ENCODE data around the gene NRF1. TPM values are rescaled to one million over a fixed set of nuclear protein-coding genes. Genes with fewer than 3 reads are reported as not detected.

Gene NRF1
- total and polyA plus RNA-seq, 10 of the 15 experiments (the other 5 are each of a cell fraction or from before 2014, with no cell fraction given), result 3.5 to 23.1 (median 13.5) TPM

- TF ChIP-seq, protein P1, sequence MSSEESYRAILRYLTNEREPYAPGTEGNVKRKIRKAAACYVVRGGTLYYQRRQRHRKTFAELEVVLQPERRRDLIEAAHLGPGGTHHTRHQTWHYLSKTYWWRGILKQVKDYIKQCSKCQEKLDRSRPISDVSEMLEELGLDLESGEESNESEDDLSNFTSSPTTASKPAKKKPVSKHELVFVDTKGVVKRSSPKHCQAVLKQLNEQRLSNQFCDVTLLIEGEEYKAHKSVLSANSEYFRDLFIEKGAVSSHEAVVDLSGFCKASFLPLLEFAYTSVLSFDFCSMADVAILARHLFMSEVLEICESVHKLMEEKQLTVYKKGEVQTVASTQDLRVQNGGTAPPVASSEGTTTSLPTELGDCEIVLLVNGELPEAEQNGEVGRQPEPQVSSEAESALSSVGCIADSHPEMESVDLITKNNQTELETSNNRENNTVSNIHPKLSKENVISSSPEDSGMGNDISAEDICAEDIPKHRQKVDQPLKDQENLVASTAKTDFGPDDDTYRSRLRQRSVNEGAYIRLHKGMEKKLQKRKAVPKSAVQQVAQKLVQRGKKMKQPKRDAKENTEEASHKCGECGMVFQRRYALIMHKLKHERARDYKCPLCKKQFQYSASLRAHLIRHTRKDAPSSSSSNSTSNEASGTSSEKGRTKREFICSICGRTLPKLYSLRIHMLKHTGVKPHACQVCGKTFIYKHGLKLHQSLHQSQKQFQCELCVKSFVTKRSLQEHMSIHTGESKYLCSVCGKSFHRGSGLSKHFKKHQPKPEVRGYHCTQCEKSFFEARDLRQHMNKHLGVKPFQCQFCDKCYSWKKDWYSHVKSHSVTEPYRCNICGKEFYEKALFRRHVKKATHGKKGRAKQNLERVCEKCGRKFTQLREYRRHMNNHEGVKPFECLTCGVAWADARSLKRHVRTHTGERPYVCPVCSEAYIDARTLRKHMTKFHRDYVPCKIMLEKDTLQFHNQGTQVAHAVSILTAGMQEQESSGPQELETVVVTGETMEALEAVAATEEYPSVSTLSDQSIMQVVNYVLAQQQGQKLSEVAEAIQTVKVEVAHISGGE (CRISPR knock-in tag; IDR thresholded peaks at IDR 0.05), result no peak
- TF ChIP-seq, protein P2, sequence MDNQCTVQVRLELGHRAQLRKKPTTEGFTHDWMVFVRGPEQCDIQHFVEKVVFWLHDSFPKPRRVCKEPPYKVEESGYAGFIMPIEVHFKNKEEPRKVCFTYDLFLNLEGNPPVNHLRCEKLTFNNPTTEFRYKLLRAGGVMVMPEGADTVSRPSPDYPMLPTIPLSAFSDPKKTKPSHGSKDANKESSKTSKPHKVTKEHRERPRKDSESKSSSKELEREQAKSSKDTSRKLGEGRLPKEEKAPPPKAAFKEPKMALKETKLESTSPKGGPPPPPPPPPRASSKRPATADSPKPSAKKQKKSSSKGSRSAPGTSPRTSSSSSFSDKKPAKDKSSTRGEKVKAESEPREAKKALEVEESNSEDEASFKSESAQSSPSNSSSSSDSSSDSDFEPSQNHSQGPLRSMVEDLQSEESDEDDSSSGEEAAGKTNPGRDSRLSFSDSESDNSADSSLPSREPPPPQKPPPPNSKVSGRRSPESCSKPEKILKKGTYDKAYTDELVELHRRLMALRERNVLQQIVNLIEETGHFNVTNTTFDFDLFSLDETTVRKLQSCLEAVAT (IDR thresholded peaks at IDR 0.05), result no peak
- TF ChIP-seq GATAD2B (conservative IDR thresholded peaks at IDR 0.05; ENCODE audit: low read depth) (no peak), ATF7 (IDR thresholded peaks at IDR 0.05; ENCODE audit: low read depth) (no peak), MTA3 (IDR thresholded peaks at IDR 0.05; ENCODE audit: borderline replicate concordance, low read length) (no peak)
Observed at GRCh38 chr7:129757991-129758390, 146.5 kb downstream of the NRF1 start (continued).

DNA sequence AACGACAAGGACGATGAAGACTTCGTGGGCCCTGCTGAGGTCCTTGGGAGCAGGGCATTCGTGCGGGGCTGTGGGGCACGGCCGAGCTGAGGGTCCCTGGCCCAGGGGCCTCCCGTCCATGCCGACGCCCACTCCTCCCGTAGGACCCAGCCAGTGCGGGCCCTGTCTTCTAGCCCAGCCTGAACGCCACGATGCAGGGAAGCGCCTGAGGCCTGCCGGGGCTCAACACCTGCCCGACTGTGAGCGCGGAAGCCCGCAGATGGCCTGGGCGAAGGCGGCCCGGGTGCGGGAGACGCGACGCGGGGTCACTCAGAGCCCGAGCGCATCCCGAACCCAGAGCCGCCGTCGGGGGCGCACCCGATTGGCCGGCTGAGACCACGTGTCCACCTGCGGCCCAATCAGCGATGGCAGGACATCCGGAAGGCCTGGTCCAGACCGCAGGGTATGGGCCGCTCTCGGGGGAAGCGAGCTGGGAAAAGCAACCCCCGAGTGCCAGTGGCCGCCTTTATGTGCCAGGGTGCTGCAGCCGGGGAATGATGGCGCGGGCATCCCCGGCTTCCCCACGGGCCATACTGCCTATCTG, 151.0 kb downstream of the NRF1 start:
- no peaks in the 10 kb centered on the region for H3K79me2 ChIP-seq (ENCODE audit: control insufficient read depth, insufficient read depth, low read length)
- FAIRE-seq (no peak), ATAC-seq (no peak), DNase-seq (ENCODE audit: low read depth, low spot score) (no peak)
- no peaks in the 10 kb centered on the region for H4K20me1 ChIP-seq (ENCODE audit: control insufficient read depth, insufficient read depth)
- H3K4me2 ChIP-seq (ENCODE audit: control insufficient read depth, insufficient read depth), result no peak overlapping the region
- H3K27me3 ChIP-seq (replicated peaks in 1 of 2; ENCODE audit: control insufficient read depth in 2 of 2, insufficient read depth in 2 of 2, low read length in 1 of 2), result no peaks in the 10 kb centered on the region
- SMC1A ChIA-PET (ENCODE audit: uncharacterized antibody, unreplicated experiment), result no interaction called here
- H3K4me1 ChIP-seq (ENCODE audit: control insufficient read depth, insufficient read depth, low read length), result no peaks in the 10 kb centered on the region
- H2AFZ ChIP-seq (ENCODE audit: control insufficient read depth, low read depth, low read length), result no peak overlapping the region
- CTCF ChIA-PET, result no interaction called here
- BruUV-seq (replicated peaks), result no TSS peak
- intact Hi-C loops (cut with micrococcal nuclease; ENCODE audit: unreplicated experiment), result no loop called here
- in situ Hi-C loops (cut with MboI), result no loop called here
- no peak overlapping the region for H3K27ac ChIP-seq (ENCODE audit: control insufficient read depth, insufficient read depth)
- no peaks in the 10 kb centered on the region for H3K36me3 ChIP-seq (ENCODE audit: control insufficient read depth in 2 of 2, insufficient read depth in 2 of 2, low read length in 1 of 2)
- no peak overlapping the region for H3K4me3 ChIP-seq
- RAD21 ChIA-PET (ENCODE audit: unreplicated experiment), result no interaction called here
- WGBS (ENCODE audit: insufficient coverage, insufficient replicate concordance, low lambda C conversion rate, missing lambda C conversion rate), result 87% methylated on average over 49 of the region's 52 CpGs
- no peaks in the 10 kb centered on the region for H3K9me3 ChIP-seq (replicated peaks; ENCODE audit: control insufficient read depth, insufficient read depth, low read length)
- POLR2A ChIA-PET, result no interaction called here
- no peak overlapping the region for H3K9ac ChIP-seq (ENCODE audit: control insufficient read depth, insufficient read depth, low read length)
- TF ChIP-seq NKRF (conservative IDR thresholded peaks at IDR 0.05) (no peak), ZNF217 (IDR thresholded peaks at IDR 0.05) (no peak), CREB1 (IDR thresholded peaks at IDR 0.05; ENCODE audit: low read depth) (no peak), POLR2A (IDR thresholded peaks at IDR 0.05; ENCODE audit: low read depth, low read length) (no peak), RB1 (IDR thresholded peaks at IDR 0.05; ENCODE audit: borderline replicate concordance) (no peak), GABPA (IDR thresholded peaks at IDR 0.05; ENCODE audit: low read depth) (no peak), SUZ12 (IDR thresholded peaks at IDR 0.05; ENCODE audit: unreplicated experiment) (no peak), CBX5 (IDR thresholded peaks at IDR 0.05; ENCODE audit: low read depth) (no peak), RUNX3 (IDR thresholded peaks at IDR 0.05; ENCODE audit: low read length) (no peak), ATF7 (IDR thresholded peaks at IDR 0.05; ENCODE audit: low read depth) (no peak), KLF5 (IDR thresholded peaks at IDR 0.05; ENCODE audit: partially characterized antibody) (no peak), SMARCA5 (IDR thresholded peaks at IDR 0.05) (no peak), FOS (IDR thresholded peaks at IDR 0.05; ENCODE audit: borderline replicate concordance, extremely low read depth, insufficient read length) (no peak), NR2F1 (conservative IDR thresholded peaks at IDR 0.05) (no peak), CREM (IDR thresholded peaks at IDR 0.05; ENCODE audit: low read depth) (no peak), ZNF274 (IDR thresholded peaks at IDR 0.05; ENCODE audit: insufficient read depth, insufficient read length) (no peak)
